ENCODE results near the gene CHRM2.

DNA sequence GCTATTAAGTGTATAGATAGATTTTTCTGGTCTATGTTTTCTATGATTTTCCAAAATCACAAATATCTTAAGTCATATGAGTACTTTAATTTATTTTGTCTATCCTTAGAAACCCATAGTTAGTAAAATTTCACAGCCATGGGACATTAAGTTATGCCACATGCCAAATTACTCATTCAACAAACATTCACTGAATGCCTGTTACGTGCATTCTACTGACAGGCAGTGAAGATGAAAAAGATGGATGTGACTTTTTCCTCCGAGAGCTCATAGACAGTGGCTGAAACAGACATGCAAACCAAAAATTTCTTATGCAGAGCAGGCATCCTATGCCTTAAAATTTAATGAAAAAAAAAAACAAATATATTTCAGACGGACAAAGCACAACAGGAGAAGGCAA is 84.9 kb downstream of the CHRM2 start:
- TF ChIP-seq, protein P1, sequence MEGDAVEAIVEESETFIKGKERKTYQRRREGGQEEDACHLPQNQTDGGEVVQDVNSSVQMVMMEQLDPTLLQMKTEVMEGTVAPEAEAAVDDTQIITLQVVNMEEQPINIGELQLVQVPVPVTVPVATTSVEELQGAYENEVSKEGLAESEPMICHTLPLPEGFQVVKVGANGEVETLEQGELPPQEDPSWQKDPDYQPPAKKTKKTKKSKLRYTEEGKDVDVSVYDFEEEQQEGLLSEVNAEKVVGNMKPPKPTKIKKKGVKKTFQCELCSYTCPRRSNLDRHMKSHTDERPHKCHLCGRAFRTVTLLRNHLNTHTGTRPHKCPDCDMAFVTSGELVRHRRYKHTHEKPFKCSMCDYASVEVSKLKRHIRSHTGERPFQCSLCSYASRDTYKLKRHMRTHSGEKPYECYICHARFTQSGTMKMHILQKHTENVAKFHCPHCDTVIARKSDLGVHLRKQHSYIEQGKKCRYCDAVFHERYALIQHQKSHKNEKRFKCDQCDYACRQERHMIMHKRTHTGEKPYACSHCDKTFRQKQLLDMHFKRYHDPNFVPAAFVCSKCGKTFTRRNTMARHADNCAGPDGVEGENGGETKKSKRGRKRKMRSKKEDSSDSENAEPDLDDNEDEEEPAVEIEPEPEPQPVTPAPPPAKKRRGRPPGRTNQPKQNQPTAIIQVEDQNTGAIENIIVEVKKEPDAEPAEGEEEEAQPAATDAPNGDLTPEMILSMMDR (IDR thresholded peaks at IDR 0.05) = no peak
- no peak for TF ChIP-seq ZFX (IDR thresholded peaks at IDR 0.05; ENCODE audit: borderline replicate concordance)
